Prostate gland (tissue), 2 donors: Measurements from ENCODE around the gene CXCR5. TPM values are rescaled to one million over a fixed set of nuclear protein-coding genes. Genes with fewer than 3 reads are reported as not detected.

Source experiments
- DNase-seq: peaks from one replicate; pipeline ENCODE4 v3.0.0-alpha.2; 2019; ENCODE audit warnings: low spot score
- H3K27ac ChIP-seq, 2 donors: fragments of 200-600 bp; sonication (generic); 2 replicates each; pipeline ENCODE4 v1.5.1; 2017 to 2019
- H3K27me3 ChIP-seq: fragments of 200-600 bp; sonication (generic); replicated peaks from 2 replicates; pipeline ENCODE4 v1.5.1; 2019; ENCODE audit not compliant: insufficient read depth
- H3K36me3 ChIP-seq, 2 donors: fragments of 200-600 bp; sonication (generic); 1 replicate in 1 of 2; 2 replicates in 1 of 2; pipeline versions ENCODE4 v1.5.1 to v1.8.1; 2017 to 2019
- H3K4me1 ChIP-seq: fragments of 200-600 bp; sonication (generic); replicated peaks from 2 replicates; pipeline ENCODE4 v1.5.1; 2019
- H3K4me3 ChIP-seq, 2 donors: fragments of 200-600 bp; sonication (generic); 2 replicates each; pipeline ENCODE4 v1.5.1; 2017 to 2019
- H3K9me3 ChIP-seq: fragments of 200-600 bp; sonication (generic); 2 replicates; pipeline ENCODE4 v1.5.1; 2017
- POLR2A ChIP-seq: fragments of 450-650 bp; IDR thresholded peaks from one replicate; pipeline ENCODE4 v1.6.1; 2016; ENCODE audit warnings: antibody characterized with exemption, mild to moderate bottlenecking
- POLR2AphosphoS5 ChIP-seq: sonication (generic); formaldehyde crosslinking; IDR thresholded peaks from one replicate; pipeline ENCODE4 v1.6.1; 2017; ENCODE audit warnings: antibody characterized with exemption
- WGBS: methylation state at CpG from one replicate; pipeline ENCODE4 v1.1.5; 2018; 5-methylcytosine and 5-hydroxymethylcytosine counted together
- intact Hi-C: fragments of 100-400 bp; cut with DNase I; formaldehyde crosslinking; loops from one replicate; pipeline ENCODE4 v1.14.2; 2022
- total RNA-seq, 2 donors: library from RNA; depleted of rRNA; stranded (reverse); fragments of >200 nt; gene quantifications; one replicate each; pipeline ENCODE4 v1.1.0, GENCODE V29; 2016
- TF ChIP-seq, protein P1 (sequence below), 4 experiments: fragments of 200-600 bp in 2 of 4; fragments of 450-650 bp in 2 of 4; sonication (generic) in 2 of 4; IDR thresholded peaks; 1 replicate in 3 of 4; 2 replicates in 1 of 4; pipeline ENCODE4 v1.5.1; 2016 to 2019; ENCODE audit warnings: antibody characterized with exemption in 4 of 4, mild to moderate bottlenecking in 2 of 4, moderate library complexity in 2 of 4

The CXCR5 gene
- total RNA-seq, 2 donors from 2014 or later: 0.17 TPM; not detected in 1

DNA sequence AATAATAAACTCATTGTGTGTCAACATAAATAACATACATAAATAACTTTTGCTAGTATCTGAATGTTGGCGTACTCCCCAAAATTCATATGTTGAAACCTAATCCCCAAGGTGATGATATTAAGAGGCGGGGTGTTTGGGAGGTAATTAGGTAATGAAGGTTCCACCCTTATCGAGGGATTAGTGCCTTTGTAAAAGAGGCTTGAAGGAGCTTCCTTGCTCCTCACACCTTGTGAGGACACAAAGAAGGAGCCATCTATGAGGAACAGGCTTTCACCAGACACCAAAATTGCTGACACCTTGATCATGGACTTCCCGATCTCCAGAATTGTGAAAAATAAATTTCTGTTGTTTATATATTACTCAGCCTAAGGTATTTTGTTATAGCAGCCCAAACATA, 33.9 kb upstream of the CXCR5 start:
- TF ChIP-seq POLR2AphosphoS5: no peak
- TF ChIP-seq, protein P1, sequence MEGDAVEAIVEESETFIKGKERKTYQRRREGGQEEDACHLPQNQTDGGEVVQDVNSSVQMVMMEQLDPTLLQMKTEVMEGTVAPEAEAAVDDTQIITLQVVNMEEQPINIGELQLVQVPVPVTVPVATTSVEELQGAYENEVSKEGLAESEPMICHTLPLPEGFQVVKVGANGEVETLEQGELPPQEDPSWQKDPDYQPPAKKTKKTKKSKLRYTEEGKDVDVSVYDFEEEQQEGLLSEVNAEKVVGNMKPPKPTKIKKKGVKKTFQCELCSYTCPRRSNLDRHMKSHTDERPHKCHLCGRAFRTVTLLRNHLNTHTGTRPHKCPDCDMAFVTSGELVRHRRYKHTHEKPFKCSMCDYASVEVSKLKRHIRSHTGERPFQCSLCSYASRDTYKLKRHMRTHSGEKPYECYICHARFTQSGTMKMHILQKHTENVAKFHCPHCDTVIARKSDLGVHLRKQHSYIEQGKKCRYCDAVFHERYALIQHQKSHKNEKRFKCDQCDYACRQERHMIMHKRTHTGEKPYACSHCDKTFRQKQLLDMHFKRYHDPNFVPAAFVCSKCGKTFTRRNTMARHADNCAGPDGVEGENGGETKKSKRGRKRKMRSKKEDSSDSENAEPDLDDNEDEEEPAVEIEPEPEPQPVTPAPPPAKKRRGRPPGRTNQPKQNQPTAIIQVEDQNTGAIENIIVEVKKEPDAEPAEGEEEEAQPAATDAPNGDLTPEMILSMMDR (IDR thresholded peaks at IDR 0.05): no peak
- no peaks in the 10 kb centered on the region for H3K27me3 ChIP-seq
- H3K4me3 ChIP-seq: no peak overlapping the region
- no peak overlapping the region for H3K27ac ChIP-seq
- 90% methylated on average over 4 of the region's 4 CpGs for WGBS
- no peaks in the 10 kb centered on the region for H3K9me3 ChIP-seq
- no peaks in the 10 kb centered on the region for H3K36me3 ChIP-seq
- no peaks in the 10 kb centered on the region for H3K4me1 ChIP-seq
- intact Hi-C loops: no loop called here
- DNase-seq: no peak

DNA sequence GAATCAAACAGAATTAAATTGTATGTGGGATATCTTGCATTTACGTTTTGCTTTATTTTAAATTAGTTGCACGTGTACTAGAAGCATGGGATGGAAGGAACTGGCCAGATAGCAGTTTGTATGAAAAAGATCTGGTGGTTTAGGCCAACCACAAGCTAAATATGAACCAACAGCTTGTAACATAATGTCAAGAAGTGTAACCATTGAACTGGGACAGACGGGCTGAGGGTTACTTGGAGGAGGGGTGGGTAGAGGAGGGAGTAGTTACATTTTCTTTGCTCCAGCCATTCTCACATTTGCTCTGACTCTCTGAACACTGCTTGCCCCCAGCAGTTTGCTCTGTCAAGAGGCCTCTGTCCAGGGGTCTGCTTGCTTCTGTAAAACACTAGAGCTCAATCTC, 31.7 kb upstream of the CXCR5 start:
- H3K27ac ChIP-seq: no peak overlapping the region
- H3K27me3 ChIP-seq: no peaks in the 10 kb centered on the region

DNA sequence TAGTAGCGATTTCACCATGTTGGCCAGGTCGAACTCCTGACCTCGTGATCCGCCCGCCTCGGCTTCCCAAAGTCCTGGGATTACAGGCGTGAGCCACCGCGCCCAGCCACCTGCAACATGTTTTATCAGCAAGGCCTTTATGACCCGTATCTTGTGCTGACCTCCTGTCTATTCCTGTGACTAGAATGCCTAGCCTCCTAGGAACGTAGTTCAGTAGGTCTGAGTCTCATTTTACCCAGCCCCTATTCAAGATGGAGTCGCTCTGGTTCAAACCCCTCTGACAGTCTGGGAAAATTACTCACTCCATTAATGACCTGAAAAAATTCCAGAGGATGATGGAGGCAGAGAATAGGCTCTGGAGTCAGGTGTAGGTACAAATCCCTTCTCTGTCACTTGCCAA, 30.0 kb upstream of the CXCR5 start:
- Histone ChIP-seq H3K4me3 (no peak overlapping the region), H3K27me3 (no peaks in the 10 kb centered on the region), H3K27ac (no peak overlapping the region), H3K9me3 (no peaks in the 10 kb centered on the region), H3K36me3 (no peaks in the 10 kb centered on the region), H3K4me1 (no peaks in the 10 kb centered on the region)
- intact Hi-C loops: no loop called here
- WGBS: 92% methylated on average over 12 of the region's 12 CpGs
- TF ChIP-seq POLR2AphosphoS5: no peak
- TF ChIP-seq, protein P1 (IDR thresholded peaks at IDR 0.05): no peak
- no peak for TF ChIP-seq POLR2A
- DNase-seq: no peak

More for the DNA sequence above, 31.7 kb upstream of the CXCR5 start:
- no peaks in the 10 kb centered on the region for H3K9me3 ChIP-seq
- 68% methylated on average over 3 of the region's 3 CpGs for WGBS
- TF ChIP-seq POLR2A: no peak
- TF ChIP-seq POLR2AphosphoS5: no peak
- TF ChIP-seq, protein P1 (IDR thresholded peaks at IDR 0.05): no peak
- H3K4me1 ChIP-seq: no peaks in the 10 kb centered on the region
- intact Hi-C loops: no loop called here
- H3K4me3 ChIP-seq: no peak overlapping the region
- H3K36me3 ChIP-seq: no peaks in the 10 kb centered on the region
- DNase-seq: no peak

DNA sequence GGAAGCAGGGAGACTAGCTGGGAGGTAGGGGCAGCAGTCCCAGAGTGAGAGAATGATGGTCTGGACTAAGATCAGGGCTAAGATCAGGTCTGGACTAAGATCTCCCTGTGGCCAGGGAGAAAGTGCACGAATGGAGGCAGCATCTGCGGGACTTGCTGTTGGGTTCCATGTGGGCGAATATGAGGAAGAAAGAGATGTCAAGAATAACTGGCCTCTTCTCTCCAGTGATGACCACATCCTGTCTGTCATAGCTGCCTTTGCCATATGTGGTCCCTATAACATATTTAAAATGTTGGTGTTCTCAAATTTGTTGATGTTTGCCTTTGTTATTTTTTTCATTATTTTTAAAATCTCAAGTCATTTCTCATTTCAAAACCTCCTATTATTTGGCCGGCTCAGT, 27.4 kb upstream of the CXCR5 start:
- TF ChIP-seq POLR2A (no peak), POLR2AphosphoS5 (no peak)
- TF ChIP-seq, protein P1 (IDR thresholded peaks at IDR 0.05): no peak
- H3K36me3 ChIP-seq: no peaks in the 10 kb centered on the region
- H3K4me3 ChIP-seq: no peak overlapping the region
- H3K27me3 ChIP-seq: no peaks in the 10 kb centered on the region
- intact Hi-C loops: no loop called here
- no peak for DNase-seq
- no peaks in the 10 kb centered on the region for H3K9me3 ChIP-seq
- WGBS: 90% methylated on average over 4 of the region's 4 CpGs
- H3K4me1 ChIP-seq: no peaks in the 10 kb centered on the region
- no peak overlapping the region for H3K27ac ChIP-seq

DNA sequence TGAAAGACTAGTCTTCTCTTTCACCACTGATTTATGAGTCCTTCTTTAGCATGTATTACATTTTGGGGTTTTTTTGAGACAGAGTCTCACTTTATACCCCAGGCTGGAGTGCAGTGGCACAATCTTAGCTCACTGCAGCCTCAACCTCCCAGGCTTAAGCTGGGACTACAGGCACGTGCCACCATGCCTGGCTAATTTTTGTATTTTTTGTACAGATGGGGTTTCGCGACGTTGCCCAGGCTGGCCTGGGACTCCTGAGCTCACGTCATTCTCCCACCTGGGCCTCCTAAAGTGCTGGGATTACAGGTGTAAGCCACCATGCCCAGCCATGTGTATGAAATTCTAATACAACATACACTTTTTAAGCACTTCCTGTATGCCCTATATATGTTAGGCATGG, 26.3 kb upstream of the CXCR5 start:
- H3K27me3 ChIP-seq: no peaks in the 10 kb centered on the region
- no peaks in the 10 kb centered on the region for H3K9me3 ChIP-seq
- 87% methylated on average over 5 of the region's 5 CpGs for WGBS
- intact Hi-C loops: no loop called here
- no peak overlapping the region for H3K4me3 ChIP-seq
- no peak overlapping the region for H3K27ac ChIP-seq
- no peaks in the 10 kb centered on the region for H3K4me1 ChIP-seq
- DNase-seq: no peak
- no peak for TF ChIP-seq POLR2A
- TF ChIP-seq POLR2AphosphoS5: no peak
- TF ChIP-seq, protein P1 (IDR thresholded peaks at IDR 0.05): no peak
- H3K36me3 ChIP-seq: no peaks in the 10 kb centered on the region
